Breast epithelium (tissue), 3 donors: ENCODE results near the gene GNAL.

Experiments used
- POLR2A ChIP-seq: fragments of 450-650 bp; IDR thresholded peaks from one replicate; pipeline ENCODE4 v1.6.1; 2016; ENCODE audit warnings: antibody characterized with exemption, mild to moderate bottlenecking, moderate library complexity
- POLR2AphosphoS5 ChIP-seq, 3 donors: sonication (generic); formaldehyde crosslinking; IDR thresholded peaks; one replicate each; pipeline ENCODE4 v1.6.1; 2017; ENCODE audit warnings: antibody characterized with exemption in 3 of 3
- TF ChIP-seq, protein P1 (sequence below), 3 donors: fragments of 450-650 bp; IDR thresholded peaks; one replicate each; pipeline ENCODE4 v1.5.1; 2016 to 2017; ENCODE audit warnings: antibody characterized with exemption in 3 of 3, mild to moderate bottlenecking in 3 of 3, moderate library complexity in 3 of 3

DNA sequence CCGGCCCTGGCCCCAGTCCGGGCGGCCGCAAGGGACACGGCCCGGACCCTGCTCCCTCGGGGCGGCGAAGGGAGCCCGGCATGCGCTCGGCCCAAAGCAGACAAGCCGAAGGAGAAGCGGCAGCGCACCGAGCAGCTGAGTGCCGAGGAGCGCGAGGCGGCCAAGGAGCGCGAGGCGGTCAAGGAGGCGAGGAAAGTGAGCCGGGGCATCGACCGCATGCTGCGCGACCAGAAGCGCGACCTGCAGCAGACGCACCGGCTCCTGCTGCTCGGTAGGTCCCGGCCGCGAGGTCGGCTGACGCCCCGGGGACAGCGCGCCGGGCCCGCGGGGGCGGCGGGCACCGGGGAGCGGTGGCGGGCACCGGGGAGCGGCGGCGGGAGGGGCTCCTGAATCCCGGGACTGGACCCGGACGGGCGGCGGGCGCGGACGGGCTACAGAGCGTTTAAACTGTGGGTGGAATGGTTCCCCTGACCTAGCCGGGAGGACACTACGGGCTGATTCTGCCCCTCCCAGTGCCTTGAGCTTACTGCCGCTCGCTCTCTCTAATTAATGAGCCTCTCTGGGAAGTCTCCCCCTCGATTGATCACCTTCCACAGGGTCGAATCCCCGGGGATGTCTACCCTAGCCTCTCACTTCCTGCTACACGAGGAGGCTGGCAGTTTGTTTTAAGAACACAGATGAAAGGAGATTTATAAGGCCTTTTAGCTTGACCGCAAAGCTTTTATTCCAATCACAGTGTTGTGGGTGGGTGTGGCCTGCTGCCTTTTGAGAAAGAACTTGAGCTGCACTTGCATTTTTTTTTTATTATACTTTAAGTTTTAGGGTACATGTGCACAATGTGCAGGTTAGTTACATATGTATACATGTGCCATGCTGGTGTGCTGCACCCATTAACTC lies 853 bp downstream of the GNAL start:
- TF ChIP-seq POLR2A (no peak), POLR2AphosphoS5 (IDR thresholded peaks at IDR 0.05) (no peak)
- TF ChIP-seq, protein P1, sequence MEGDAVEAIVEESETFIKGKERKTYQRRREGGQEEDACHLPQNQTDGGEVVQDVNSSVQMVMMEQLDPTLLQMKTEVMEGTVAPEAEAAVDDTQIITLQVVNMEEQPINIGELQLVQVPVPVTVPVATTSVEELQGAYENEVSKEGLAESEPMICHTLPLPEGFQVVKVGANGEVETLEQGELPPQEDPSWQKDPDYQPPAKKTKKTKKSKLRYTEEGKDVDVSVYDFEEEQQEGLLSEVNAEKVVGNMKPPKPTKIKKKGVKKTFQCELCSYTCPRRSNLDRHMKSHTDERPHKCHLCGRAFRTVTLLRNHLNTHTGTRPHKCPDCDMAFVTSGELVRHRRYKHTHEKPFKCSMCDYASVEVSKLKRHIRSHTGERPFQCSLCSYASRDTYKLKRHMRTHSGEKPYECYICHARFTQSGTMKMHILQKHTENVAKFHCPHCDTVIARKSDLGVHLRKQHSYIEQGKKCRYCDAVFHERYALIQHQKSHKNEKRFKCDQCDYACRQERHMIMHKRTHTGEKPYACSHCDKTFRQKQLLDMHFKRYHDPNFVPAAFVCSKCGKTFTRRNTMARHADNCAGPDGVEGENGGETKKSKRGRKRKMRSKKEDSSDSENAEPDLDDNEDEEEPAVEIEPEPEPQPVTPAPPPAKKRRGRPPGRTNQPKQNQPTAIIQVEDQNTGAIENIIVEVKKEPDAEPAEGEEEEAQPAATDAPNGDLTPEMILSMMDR (IDR thresholded peaks at IDR 0.05), result no peak
